AG08396 (cell line): ENCODE measurements around the gene ZBTB5.
"Not testable (repeated sequence)": the region's sequence is repeated elsewhere in the genome, so short reads cannot be mapped to it uniquely, and the experiment has no call there.

Experiments
- DNase-seq: peaks from one replicate; pipeline ENCODE4 v3.0.0; 2012; ENCODE audit warnings: low spot score, mixed read lengths

Gene ZBTB5

GRCh38 chr9:37449862-37450632, 15.2 kb downstream of the ZBTB5 start:
- DNase-seq = no peak

GRCh38 chr9:37447111-37447510, 18.1 kb downstream of the ZBTB5 start:
- no peak for DNase-seq

- no peak for DNase-seq
Measured at GRCh38 chr9:37446401-37446800, 18.8 kb downstream of the ZBTB5 start.

GRCh38 chr9:37445832-37446231, 19.4 kb downstream of the ZBTB5 start:
- DNase-seq = no peak

GRCh38 chr9:37444890-37445289, 20.4 kb downstream of the ZBTB5 start:
- DNase-seq = no peak

GRCh38 chr9:37443566-37443965, 21.7 kb downstream of the ZBTB5 start:
- DNase-seq = no peak

- DNase-seq = no peak
Measured at GRCh38 chr9:37442556-37442955, 22.7 kb downstream of the ZBTB5 start.

GRCh38 chr9:37441776-37442370, 23.4 kb downstream of the ZBTB5 start:
- DNase-seq = no peak

GRCh38 chr9:37438359-37438758, 26.9 kb downstream of the ZBTB5 start:
- no peak for DNase-seq

GRCh38 chr9:37437621-37438020, 27.6 kb downstream of the ZBTB5 start:
- no peak for DNase-seq

- no peak for DNase-seq
Measured at GRCh38 chr9:37437010-37437409, 28.2 kb downstream of the ZBTB5 start.

GRCh38 chr9:37436540-37436939, 28.7 kb downstream of the ZBTB5 start:
- no peak for DNase-seq

- no peak for DNase-seq
Measured at GRCh38 chr9:37433867-37434371, 31.3 kb downstream of the ZBTB5 start.

GRCh38 chr9:37432020-37432419, 33.2 kb downstream of the ZBTB5 start:
- DNase-seq = no peak

GRCh38 chr9:37430841-37431597, 34.2 kb downstream of the ZBTB5 start:
- DNase-seq = no peak

- DNase-seq = no peak
Measured at GRCh38 chr9:37429441-37430285, 35.6 kb downstream of the ZBTB5 start.

- no peak for DNase-seq
Measured at GRCh38 chr9:37428345-37428744, 36.9 kb downstream of the ZBTB5 start.

GRCh38 chr9:37426846-37427245, 38.4 kb downstream of the ZBTB5 start:
- no peak for DNase-seq

- DNase-seq = not testable (repeated sequence)
Measured at GRCh38 chr9:37426431-37426830, 38.8 kb downstream of the ZBTB5 start.

GRCh38 chr9:37425298-37425752, 39.9 kb downstream of the ZBTB5 start:
- DNase-seq = no peak

GRCh38 chr9:37424686-37425297, 40.5 kb downstream of the ZBTB5 start:
- no peak for DNase-seq
